Measurements from ENCODE around the gene CXXC5. TPM values are rescaled to one million over a fixed set of nuclear protein-coding genes. Genes with fewer than 3 reads are reported as not detected.
A peak's percentile ranks its signal among the peaks of the same experiment; 100 is the strongest.

Gene CXXC5
- total RNA-seq, 2 donors from 2014 or later, result 32.3 to 40.4 TPM

DNA sequence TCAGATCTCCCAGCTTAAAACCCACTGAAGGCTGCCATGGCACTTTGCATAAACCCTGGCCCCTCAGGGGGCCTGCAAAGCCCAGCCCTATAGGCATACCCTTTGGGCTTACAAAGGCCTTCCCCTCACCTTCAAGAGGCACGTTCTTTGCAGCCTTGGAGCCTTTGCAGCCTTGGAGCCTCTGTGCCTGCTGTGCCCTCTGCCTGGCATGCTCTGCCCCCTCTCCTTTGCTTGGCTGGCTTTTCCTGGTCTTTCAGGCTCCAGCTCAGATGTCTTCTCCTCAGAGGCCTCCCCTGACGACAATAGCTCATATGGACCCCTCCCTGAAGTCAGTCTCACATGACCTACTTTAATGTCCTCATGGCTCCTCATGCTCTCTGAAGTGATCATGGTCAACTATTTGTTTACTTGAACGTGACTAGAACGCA lies 60.3 kb downstream of the CXXC5 start:
- DNase-seq, result no peak
- H3K4me3 ChIP-seq, result no peak overlapping the region
- TF ChIP-seq, protein P1, sequence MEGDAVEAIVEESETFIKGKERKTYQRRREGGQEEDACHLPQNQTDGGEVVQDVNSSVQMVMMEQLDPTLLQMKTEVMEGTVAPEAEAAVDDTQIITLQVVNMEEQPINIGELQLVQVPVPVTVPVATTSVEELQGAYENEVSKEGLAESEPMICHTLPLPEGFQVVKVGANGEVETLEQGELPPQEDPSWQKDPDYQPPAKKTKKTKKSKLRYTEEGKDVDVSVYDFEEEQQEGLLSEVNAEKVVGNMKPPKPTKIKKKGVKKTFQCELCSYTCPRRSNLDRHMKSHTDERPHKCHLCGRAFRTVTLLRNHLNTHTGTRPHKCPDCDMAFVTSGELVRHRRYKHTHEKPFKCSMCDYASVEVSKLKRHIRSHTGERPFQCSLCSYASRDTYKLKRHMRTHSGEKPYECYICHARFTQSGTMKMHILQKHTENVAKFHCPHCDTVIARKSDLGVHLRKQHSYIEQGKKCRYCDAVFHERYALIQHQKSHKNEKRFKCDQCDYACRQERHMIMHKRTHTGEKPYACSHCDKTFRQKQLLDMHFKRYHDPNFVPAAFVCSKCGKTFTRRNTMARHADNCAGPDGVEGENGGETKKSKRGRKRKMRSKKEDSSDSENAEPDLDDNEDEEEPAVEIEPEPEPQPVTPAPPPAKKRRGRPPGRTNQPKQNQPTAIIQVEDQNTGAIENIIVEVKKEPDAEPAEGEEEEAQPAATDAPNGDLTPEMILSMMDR (IDR thresholded peaks at IDR 0.05), result no peak
- intact Hi-C loops (cut with DNase I), result no loop called here
- H3K9me3 ChIP-seq, result no peaks in the 10 kb centered on the region
- no peak overlapping the region for H3K9ac ChIP-seq (ENCODE audit: low read depth in 2 of 2, low read length in 2 of 2)
- peaks cover 10% of the 10 kb centered on the region for H3K4me1 ChIP-seq
- peaks cover 22% of the 10 kb centered on the region for H3K27me3 ChIP-seq
- no peaks in the 10 kb centered on the region for H3K36me3 ChIP-seq
- H3K27ac ChIP-seq, result no peak overlapping the region

DNA sequence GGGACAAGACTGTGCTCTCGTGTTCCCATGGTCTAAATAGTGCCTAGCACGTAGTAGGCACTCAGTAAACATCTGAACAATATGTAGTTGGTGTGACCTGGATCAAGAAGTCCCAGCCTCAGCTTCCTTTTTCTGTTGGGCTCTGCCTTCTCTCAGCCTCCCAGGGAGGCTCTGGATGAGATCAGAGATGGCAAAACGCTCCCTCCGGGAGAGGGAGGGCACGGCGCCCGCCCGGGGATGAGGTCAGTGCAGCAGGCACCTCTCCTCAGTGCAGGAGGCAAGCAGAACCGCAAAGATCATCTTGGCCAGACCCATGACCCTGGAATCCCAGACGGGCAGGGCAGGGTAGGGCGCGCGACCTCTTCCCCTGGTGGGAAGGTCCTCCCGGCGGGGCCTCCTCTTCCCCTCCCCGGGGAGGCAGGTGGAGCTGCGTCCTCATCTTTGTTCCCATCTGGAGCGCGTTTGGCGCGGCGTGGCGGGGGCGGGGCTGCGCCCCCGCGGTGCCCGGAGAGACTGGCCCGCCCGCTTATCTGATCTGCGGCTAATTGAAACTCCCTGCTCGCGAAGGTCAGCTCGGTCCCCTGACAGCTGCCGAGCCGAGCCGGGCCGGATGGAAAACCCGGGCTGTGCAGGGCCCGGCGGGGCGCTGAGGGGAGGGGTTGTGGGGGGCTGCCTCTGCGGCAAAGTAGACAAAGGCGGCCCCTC lies 60.9 kb downstream of the CXXC5 start:
- intact Hi-C loops (cut with DNase I), result no loop called here
- peaks cover 22% of the 10 kb centered on the region for H3K27me3 ChIP-seq
- peak overlapping the region; percentile 13 for H3K4me3 ChIP-seq
- H3K4me1 ChIP-seq, result peaks cover 10% of the 10 kb centered on the region
- no peak overlapping the region for H3K27ac ChIP-seq
- DNase-seq, result peak; percentile 50
- H3K9ac ChIP-seq (ENCODE audit: low read depth in 2 of 2, low read length in 2 of 2), result peak overlapping the region in 1 of 2 donors; percentile 52
- no peaks in the 10 kb centered on the region for H3K9me3 ChIP-seq
- TF ChIP-seq, protein P1 (IDR thresholded peaks at IDR 0.05), result no peak
- no peaks in the 10 kb centered on the region for H3K36me3 ChIP-seq

DNA sequence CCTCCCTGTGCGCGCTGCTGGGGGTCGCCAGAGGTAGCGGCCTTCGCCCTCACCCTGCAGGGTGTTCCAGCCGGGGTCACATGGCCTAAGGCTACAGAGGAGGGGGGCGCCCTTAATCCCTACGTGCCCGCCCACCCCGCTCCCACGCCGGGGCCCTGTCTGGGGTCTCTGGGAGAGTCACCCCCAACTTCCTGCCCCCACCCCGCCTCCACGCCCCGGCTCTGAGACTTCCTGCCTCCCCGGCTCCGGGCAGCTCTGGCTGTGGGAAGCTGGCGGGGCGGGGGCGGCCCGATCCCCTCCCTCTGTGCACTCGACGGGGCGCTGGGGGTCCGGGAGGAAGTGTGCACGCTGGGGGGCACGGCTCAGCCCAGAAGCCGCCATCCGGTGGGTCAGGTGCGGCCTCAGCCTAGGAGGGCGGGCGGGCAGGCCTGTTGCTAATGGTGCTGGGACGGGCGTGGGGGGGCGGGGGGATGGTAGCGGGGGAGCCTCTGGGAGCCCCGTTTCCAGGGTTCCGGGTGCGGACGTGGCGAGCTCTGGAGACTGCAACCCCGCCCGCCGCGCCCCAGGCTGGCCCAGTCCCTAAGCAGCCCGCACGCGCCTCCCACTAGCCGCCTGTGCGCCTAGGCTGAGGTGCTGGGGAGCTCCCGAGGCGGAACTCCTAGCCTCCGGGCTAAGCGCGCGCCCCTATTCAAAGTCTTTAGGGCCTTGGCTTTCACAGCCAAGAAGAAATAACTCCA lies 61.6 kb downstream of the CXXC5 start:
- no peak overlapping the region for H3K27ac ChIP-seq
- H3K27me3 ChIP-seq, result peaks cover 22% of the 10 kb centered on the region
- peak overlapping the region in 1 of 2 donors; percentile 52 for H3K9ac ChIP-seq (ENCODE audit: low read depth in 2 of 2, low read length in 2 of 2)
- DNase-seq, result no peak
- peaks cover 10% of the 10 kb centered on the region for H3K4me1 ChIP-seq
- peak overlapping the region; percentile 13 for H3K4me3 ChIP-seq
- H3K36me3 ChIP-seq, result no peaks in the 10 kb centered on the region
- intact Hi-C loops (cut with DNase I), result no loop called here
- no peaks in the 10 kb centered on the region for H3K9me3 ChIP-seq
- TF ChIP-seq, protein P1 (IDR thresholded peaks at IDR 0.05), result no peak

DNA sequence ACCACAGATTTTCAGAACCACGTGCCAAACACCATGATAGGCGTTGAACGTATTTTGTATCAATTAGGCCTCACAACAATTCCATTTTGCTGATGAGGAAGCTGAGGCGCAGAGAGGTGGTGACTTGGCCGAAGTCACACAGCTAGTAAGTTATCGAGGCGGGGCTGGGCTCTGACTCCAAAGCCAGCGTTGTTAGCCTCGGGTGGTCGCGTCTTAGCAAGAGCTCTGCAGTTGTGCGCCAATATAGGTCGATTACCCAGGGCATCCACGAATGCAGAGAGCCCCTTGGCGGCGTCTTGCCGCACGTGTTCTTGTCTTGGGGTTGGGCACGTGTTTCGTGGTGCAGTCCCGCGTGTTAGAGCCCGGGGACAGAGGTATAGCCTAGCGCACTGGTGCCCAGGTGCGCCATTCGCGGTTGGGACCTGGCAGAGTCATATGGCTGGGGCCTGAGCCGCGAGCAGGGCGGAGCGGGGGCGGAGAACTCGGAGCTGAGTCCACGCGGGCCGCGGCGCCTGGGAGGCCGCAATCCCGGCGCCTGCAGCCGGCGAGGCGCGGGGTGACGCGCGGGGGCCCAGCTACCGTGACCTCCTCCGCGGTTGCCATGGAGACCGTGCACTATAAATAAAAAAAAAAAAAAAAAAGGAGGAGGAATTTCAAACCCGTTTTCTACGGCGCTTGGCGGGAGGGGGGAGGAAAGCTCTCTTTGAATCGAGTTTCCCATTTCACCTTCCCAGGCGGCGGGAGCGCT lies 62.3 kb downstream of the CXXC5 start:
- TF ChIP-seq, protein P1 (IDR thresholded peaks at IDR 0.05), result no peak
- Histone ChIP-seq H3K9ac (ENCODE audit: low read depth in 2 of 2, low read length in 2 of 2) (peak overlapping the region; percentile 5 to 16), H3K9me3 (no peaks in the 10 kb centered on the region), H3K36me3 (no peaks in the 10 kb centered on the region), H3K4me1 (peaks cover 10% of the 10 kb centered on the region), H3K27me3 (peaks cover 22% of the 10 kb centered on the region), H3K27ac (no peak overlapping the region), H3K4me3 (peak overlapping the region; percentile 30)
- intact Hi-C loops (cut with DNase I), result no loop called here
- DNase-seq, result peak; percentile 47

All from colonic mucosa (tissue), 4 donors.